ENCODE data around the gene BRMS1.
A peak's percentile ranks its signal among the peaks of the same experiment; 100 is the strongest.
"Not testable (repeated sequence)": the region's sequence is repeated elsewhere in the genome, so short reads cannot be mapped to it uniquely, and the experiment has no call there.

BRMS1 gene

DNA sequence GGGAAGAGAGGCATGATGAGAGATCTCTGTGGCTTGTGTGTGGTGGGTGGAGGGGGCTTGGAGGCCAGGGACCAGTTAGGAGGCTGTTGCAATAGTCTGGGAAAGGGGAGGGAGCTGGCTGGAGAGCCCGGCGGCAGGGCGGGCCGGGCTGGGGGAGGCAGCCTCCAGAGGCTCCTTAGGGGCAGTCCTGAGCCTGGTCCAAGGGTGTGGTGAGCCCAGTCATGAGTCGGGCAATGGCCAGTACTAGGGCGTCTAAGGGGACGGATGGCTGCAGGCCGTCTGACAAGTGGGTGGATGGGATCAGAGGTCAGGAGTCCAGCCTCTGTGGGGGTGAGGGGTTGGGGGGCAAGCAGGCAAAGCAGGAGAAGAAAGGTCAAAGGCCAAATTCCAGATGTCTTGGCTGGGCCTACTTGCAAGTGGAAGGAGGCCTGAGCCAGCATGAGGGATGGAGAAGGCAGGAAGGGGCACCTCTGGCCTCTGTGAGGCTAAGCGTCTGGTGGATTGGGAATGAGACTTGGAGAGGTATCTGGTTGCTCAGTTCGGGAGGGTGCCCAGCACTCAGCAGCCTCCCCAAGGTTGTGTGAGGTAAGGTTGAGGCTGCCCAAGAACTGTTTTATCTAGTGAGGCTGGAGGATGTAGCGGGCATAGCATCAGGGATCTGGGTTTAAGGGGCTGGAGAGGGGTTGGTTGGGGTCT is 22.0 kb downstream of the BRMS1 start:
- no peak for DNase-seq

- no peak for DNase-seq
Measured at GRCh38 chr11:66321606-66322005, 23.3 kb downstream of the BRMS1 start.

DNA sequence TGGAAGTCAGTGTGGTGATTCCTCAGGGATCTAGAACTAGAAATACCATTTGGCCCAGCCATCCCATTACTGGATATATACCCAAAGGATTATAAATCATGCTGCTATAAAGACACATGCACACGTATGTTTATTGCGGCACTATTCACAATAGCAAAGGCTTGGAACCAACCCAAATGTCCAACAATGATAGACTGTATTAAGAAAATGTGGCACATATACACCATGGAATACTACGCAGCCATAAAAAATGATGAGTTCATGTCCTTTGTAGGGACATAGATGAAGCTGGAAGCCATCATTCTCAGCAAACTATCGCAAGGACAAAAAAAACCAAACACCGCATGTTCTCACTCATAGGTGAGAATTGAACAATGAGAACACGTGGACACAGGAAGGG is 24.2 kb downstream of the BRMS1 start:
- DNase-seq, result not testable (repeated sequence)

- DNase-seq, result not testable (repeated sequence)
Measured at GRCh38 chr11:66320289-66320688, 24.6 kb downstream of the BRMS1 start.

DNA sequence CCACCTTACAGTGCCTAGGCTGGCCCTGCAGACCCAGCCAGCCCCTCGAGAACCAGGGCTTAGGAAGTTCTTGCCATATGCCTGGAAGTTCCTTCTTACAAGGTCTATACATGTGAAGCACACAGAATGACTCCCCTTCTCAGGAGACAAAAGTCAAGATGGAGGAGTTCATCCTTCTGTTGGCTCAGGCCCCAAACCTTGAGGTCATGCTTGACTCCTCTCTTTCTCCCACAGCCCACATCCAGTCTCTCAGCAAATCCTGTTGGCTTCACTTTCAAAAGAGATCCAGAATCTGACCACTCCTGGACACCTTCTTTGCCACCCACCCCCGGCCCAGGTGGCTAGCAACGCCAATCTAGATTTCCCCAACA is 26.3 kb downstream of the BRMS1 start:
- DNase-seq, result no peak

DNA sequence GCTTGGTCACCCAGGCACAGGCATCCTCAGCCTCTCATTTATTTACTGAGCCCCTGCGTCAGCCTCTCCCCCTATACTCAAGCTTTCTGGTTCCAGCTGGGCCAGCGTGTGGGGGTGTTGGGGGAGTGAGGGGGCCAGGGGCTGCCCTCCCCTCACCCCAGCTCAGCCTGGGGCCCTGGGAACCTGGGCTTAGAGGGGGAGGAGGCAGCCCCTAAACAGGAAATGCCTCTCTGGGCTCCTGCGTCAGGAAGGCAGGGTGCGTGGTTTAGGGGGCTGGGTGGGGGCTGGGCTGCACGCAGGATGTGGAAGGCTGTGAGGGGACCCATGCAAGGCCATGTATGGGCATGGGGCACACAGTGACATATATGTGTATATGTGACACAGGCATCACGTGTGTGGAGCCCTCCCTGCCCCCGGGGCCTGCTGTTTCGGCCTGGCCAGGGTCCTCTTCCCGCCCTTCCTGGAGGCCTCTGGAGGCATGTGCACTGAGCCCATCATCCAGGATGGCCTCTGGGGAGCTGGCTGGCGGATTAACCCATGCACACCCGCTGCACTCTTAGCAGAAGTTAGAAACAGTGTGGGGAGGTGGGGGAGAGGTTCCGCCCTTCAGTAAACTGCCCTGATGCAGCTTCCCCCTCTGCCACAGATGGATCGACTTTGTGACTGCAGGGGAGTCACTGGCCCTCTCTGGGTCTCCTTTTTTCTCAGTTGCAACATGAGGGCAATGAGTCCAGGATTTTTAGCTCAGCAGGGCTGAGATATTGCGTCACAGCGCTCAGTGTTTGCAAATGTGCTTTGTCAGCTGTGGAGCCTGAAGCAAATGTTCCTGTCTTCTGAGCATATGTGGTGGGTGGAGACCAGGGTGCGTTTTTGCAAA is 26.9 kb downstream of the BRMS1 start:
- DNase-seq, result peak; percentile 85

GRCh38 chr11:66317322-66317722 is 27.6 kb downstream of the BRMS1 start:
- DNase-seq, result peak; percentile 15

GRCh38 chr11:66316849-66317251 is 28.1 kb downstream of the BRMS1 start, which contains the start of gene CD248:
CD248 (minus strand) TSS chr11:66317044; CDS start chr11:66317027, 17 bp downstream.
- DNase-seq, result no peak

- DNase-seq, result no peak
Measured at GRCh38 chr11:66315921-66316811, 28.7 kb downstream of the BRMS1 start.

DNA sequence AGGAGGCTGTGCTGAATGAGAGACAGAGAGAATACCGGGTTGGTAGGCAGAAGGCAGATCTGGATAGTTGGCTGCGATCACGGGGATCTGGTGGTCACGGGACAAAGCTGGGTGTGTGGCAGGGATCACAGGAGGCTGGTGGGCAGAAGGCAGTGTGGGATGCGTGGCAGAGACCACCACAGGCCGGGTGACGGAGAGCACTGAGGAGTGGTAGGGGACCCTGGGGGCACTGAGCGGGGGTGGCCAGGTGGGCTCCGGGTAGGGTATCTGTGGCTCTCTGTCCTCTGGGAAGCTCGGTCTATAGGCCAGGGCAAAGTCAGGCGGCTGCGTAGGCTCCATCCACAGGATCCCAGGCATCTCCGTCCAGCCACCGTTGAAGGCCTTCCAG is 29.4 kb downstream of the BRMS1 start:
- DNase-seq, result no peak

DNA sequence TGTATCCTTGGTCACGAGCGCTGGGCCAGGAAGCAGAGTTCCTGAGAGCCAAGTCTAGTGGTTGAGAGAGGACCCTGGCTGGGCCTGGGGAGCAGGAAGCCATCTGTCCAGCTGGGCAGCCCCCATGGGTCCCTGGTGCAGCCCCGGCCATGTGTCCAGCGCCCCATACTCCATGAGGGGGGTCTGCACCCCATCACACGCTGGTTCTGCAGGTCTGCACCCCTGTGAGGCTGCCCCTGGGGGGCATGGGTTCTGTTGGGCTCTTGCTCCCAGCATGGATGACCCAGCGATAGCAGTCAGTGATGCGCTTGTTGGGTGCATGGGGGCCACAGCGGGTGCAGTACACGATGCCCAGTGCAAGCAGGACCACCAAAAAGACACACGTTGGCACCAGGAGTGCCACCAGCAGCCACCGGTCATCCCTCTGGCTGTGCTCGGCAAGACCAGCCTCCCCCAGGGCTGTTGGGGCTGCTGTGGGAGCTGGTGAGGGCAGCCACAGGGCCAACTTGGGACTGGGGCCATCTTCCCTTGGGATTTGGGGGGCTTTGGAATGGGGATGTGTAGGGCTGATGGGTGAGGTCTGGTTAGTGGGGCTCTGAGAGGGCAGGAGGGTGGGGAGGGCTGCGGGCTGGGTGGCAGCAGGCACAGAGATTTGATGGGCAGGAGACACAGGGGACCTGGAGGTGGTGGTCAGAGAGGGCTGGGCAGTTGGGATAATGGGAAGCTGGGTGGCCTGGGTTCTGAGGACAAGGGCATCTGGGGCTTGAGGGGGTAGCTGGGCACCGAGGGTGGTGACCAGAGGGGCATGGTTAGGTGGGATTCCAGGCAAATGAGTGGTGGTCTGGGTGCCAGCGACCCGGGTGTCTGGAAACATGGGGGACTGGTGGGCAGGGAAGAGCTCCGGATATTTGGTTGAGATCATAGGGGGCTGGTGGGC is 30.1 kb downstream of the BRMS1 start:
- DNase-seq, result no peak

- no peak for DNase-seq
Measured at GRCh38 chr11:66314186-66314501, 30.8 kb downstream of the BRMS1 start.

DNA sequence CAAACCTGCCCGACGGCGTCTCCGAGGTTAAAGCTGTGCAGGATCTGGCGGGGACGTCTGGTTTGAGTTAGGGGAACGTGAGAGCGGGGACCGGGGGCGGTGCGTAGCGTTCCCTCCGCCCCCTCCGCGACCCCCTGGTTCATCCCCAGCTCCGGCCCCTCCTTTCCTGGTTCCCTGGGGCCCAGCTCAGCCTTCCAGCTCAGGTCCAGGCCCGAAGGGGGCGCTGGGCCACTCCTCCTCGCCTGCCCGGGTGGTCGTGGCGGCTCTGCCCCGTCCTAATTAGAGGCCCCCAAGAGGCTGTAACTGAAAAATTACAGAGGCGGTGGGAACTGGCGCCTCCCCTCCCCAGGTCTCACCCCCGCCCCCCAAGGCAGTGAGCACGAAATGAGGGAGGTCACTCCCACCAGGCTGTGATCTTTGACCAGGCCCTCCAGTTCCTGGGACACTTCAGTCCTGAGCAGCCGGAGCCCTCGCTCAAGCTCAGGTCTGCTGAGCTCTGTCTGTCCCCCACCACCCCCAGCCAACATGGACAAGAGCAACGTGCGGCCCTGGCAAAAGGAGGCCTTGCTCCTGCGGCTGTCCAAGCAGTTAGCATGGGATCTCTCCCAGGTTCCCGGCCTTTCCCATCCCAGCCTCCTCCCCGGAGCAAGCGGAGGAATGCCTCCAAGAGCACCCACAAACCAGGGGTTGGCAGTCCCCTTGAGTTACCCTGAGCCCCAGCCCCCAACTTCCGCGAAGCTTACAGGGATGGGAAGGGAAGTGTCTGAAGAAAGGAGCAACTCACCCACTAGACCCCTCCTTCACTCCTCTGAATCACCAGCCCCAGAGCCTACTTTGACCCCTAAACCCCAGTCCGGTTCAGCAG is 31.4 kb downstream of the BRMS1 start:
- no peak for DNase-seq

GRCh38 chr11:66312549-66313320 is 32.2 kb downstream of the BRMS1 start:
- peak; percentile 98 for DNase-seq

GRCh38 chr11:66311965-66312548 is 32.8 kb downstream of the BRMS1 start:
- DNase-seq, result peak; percentile 88

DNA sequence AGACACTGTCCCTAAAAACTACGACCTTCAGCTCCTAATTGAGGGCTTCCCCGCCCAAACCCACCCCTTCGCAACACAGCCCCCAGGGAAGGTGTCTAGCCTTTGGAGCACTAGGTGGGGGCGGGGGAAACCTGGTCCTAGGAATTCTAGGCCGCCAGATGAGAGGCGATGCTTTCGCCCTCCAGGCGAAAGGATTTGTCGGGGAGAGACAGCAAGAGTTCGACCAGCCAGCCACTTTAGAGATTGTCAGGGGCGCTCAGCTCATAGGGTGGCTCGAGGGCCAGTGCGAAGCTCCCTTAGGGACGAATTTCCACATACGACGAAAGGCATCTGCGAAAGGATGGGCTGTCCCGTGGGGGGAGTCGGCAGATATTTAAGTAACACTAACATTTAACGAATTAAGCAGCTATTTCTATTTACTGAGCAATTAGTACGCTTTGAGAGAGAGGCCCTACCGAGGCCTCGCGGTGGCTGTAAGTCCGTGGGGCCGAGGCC is 33.4 kb downstream of the BRMS1 start:
- DNase-seq, result no peak

- not testable (repeated sequence) for DNase-seq
Measured at GRCh38 chr11:66310803-66311440, 34.0 kb downstream of the BRMS1 start.

DNA sequence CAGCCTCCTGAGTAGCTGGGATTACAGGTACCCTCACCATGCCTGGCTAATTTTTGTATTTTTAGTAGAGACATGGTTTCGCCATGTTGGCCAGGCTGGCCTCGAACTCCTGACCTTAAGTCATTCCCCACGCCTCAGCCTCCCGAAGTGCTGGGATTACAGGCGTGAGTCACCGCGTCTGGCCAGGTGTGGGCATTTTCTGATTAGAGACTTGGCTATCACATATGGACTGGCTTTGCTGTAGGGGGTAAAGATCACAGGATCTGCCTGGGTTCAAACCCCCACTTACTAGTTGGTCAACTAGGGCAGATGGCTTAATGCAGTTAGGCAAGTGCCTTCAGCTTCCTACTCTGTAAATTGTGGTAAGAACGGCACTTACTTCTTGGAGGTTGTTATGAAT is 34.6 kb downstream of the BRMS1 start:
- no peak for DNase-seq

DNA sequence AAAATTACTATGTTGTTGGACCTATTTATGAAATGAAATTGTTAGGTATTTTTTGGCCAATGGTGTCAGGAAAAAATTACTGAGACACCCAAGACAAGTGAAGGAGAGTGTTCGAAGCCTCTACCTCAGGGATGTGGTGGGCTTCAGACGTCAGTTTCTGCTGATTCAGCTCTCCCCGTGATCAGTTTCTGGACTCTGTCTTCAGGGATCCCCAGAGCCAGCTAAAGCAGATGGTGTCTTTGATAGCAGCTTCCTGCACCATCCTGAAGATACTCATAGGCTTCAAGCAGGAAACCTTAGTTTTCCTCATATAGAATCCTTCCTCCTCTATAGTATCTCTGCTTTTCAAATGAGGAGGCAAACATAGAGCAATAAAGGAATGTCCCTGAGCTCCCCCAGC is 35.4 kb downstream of the BRMS1 start:
- no peak for DNase-seq

All from suppressor macrophage treated with lipopolysaccharide for 4 hours (primary cell).